Measurements from ENCODE around the gene ACSL4.

- TF ChIP-seq EZH2 (IDR thresholded peaks at IDR 0.05; ENCODE audit: borderline replicate concordance, insufficient read depth, low read length, poor library complexity, severe bottlenecking) (no peak), TAF1 (IDR thresholded peaks at IDR 0.05; ENCODE audit: low read depth) (no peak), POLR2AphosphoS5 (IDR thresholded peaks at IDR 0.05) (no peak), CTCF (IDR thresholded peaks at IDR 0.05; ENCODE audit: poor library complexity, severe bottlenecking) (no peak), RAD21 (conservative IDR thresholded peaks at IDR 0.05) (no peak), MXI1 (conservative IDR thresholded peaks at IDR 0.05; ENCODE audit: poor library complexity, severe bottlenecking) (no peak)
- TF ChIP-seq, protein P1, sequence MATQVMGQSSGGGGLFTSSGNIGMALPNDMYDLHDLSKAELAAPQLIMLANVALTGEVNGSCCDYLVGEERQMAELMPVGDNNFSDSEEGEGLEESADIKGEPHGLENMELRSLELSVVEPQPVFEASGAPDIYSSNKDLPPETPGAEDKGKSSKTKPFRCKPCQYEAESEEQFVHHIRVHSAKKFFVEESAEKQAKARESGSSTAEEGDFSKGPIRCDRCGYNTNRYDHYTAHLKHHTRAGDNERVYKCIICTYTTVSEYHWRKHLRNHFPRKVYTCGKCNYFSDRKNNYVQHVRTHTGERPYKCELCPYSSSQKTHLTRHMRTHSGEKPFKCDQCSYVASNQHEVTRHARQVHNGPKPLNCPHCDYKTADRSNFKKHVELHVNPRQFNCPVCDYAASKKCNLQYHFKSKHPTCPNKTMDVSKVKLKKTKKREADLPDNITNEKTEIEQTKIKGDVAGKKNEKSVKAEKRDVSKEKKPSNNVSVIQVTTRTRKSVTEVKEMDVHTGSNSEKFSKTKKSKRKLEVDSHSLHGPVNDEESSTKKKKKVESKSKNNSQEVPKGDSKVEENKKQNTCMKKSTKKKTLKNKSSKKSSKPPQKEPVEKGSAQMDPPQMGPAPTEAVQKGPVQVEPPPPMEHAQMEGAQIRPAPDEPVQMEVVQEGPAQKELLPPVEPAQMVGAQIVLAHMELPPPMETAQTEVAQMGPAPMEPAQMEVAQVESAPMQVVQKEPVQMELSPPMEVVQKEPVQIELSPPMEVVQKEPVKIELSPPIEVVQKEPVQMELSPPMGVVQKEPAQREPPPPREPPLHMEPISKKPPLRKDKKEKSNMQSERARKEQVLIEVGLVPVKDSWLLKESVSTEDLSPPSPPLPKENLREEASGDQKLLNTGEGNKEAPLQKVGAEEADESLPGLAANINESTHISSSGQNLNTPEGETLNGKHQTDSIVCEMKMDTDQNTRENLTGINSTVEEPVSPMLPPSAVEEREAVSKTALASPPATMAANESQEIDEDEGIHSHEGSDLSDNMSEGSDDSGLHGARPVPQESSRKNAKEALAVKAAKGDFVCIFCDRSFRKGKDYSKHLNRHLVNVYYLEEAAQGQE (IDR thresholded peaks at IDR 0.05; ENCODE audit: borderline replicate concordance) = no peak
Measured at GRCh38 chrX:109720947-109721346, 12.1 kb downstream of the ACSL4 start.
